ENCODE measurements around the gene ERO1A.

GRCh38 chr14:52663850-52664249 is 31.5 kb downstream of the ERO1A start:
- TF ChIP-seq POLR2AphosphoS5 (IDR thresholded peaks at IDR 0.05) (no peak), CTCF (IDR thresholded peaks at IDR 0.05) (no peak), POLR2A (IDR thresholded peaks at IDR 0.05) (no peak)
